ENCODE data around the gene NRAP. TPM values are rescaled to one million over a fixed set of nuclear protein-coding genes. Genes with fewer than 3 reads are reported as not detected.

Gene NRAP
- total and polyA plus RNA-seq, 5 experiments from 2014 or later, result not detected

DNA sequence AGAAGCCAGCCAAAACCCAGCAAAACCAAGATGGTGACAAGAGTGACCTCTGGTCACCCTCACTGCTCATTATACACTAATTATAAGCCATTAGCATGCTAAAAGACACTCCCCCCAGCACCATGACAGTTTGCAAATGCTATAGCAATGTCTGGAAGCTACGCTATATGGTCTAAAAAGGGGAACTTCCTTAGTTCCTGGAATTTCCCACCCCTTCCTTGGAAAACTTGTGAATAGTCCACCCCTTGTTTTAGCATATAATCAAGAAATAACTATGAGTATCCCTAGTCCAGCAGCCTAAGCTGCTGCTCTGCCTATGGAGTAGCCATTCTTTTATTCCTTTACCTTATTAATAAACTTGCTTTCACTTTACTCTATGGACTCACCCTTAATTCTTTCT lies 31.9 kb upstream of the NRAP start:
- peaks cover 0 to 30% (median 13%) of the 10 kb centered on the region in 9 donors for H3K9me3 Mint-ChIP-seq
- no peak overlapping the region for H3K27ac Mint-ChIP-seq
- no peak for ATAC-seq
- H3K4me3 Mint-ChIP-seq, result no peak overlapping the region
- H3K36me3 Mint-ChIP-seq, result peaks cover 23 to 62% (median 45%) of the 10 kb centered on the region in 3 donors
- H3K27me3 Mint-ChIP-seq, result no peaks in the 10 kb centered on the region
- POLR2A ChIA-PET, result no interaction called here
- DNase-seq, result no peak
- H3K4me1 Mint-ChIP-seq, result peaks cover 0 to 4% (median 3%) of the 10 kb centered on the region in 4 donors

DNA sequence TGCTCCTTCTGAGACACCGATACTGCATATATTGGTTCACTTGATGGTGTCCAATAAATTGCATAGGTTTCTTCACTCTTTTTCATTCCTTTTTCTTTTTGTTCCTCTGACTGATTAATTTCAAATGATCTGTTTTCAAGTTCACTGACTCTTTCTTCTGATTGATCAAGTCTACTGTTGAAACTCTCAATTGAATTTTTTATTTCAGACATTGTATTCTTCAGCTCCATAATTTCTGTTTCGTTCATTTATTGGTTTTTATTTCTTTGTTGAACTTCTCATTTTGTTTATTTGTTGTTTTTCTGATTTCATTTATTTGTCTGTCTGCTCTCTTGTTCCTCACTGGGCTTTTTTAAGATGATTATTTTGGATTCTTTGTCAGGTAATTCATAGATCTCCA lies 29.5 kb upstream of the NRAP start:
- no peak for DNase-seq
- H3K4me3 Mint-ChIP-seq, result no peak overlapping the region
- H3K27me3 Mint-ChIP-seq, result no peaks in the 10 kb centered on the region
- peaks cover 8 to 26% (median 14%) of the 10 kb centered on the region in 4 donors for H3K4me1 Mint-ChIP-seq
- peaks cover 47 to 62% (median 51%) of the 10 kb centered on the region in 3 donors for H3K36me3 Mint-ChIP-seq
- no peak for ATAC-seq
- no peak overlapping the region for H3K27ac Mint-ChIP-seq
- POLR2A ChIA-PET, result no interaction called here
- peaks cover 5 to 45% (median 29%) of the 10 kb centered on the region in 9 donors for H3K9me3 Mint-ChIP-seq

DNA sequence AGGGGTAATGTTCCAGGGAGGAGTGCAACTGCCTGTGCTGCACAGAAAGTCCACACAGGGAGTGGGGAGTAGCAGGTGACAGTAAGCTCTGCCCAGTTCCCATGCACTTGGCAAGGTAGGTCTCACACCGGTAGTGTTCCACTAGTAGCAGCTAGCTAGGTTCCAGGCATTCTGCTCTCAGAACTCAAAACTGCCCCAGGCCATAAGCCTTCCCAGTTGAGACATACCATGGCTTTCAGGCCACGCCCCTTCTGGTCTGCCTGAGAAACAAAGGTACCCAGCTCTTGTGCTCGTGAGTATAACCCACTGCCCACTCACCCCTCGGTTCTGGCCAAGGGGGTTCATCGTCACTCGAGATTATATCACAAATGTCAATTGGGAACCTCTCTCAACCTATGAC lies 28.4 kb upstream of the NRAP start:
- DNase-seq (no peak), ATAC-seq (no peak)
- Mint-ChIP-seq H3K9me3 (peaks cover 5 to 55% (median 38%) of the 10 kb centered on the region in 9 donors), H3K4me1 (peaks cover 11 to 30% (median 17%) of the 10 kb centered on the region in 4 donors), H3K27me3 (no peaks in the 10 kb centered on the region), H3K36me3 (peaks cover 46 to 70% (median 54%) of the 10 kb centered on the region in 3 donors), H3K4me3 (no peak overlapping the region), H3K27ac (no peak overlapping the region)
- POLR2A ChIA-PET, result no interaction called here

DNA sequence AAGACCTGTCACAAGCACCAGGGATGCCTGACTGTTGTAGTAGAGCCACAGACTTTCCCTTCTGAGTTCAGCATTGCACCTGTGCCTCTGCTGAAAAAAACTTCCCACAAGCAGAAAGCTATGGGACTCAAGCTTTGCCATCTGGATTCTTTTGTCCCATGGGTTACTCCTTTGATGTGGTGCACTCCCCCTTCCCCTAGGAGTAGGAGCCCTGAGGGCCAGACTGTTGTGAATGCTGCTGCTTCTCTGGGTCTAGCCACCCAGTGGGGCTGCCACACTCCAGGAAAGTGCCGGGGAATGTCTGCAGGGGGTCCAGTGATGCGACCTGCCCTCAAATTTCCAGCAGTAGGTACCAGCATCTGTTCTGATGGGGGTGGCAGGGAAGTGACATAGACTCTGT lies 27.5 kb upstream of the NRAP start:
- Mint-ChIP-seq H3K4me1 (peaks cover 11 to 30% (median 18%) of the 10 kb centered on the region in 4 donors), H3K36me3 (peaks cover 42 to 76% (median 56%) of the 10 kb centered on the region in 3 donors), H3K27ac (no peak overlapping the region), H3K27me3 (no peaks in the 10 kb centered on the region), H3K9me3 (peaks cover 5 to 62% (median 42%) of the 10 kb centered on the region in 9 donors), H3K4me3 (no peak overlapping the region)
- ATAC-seq (no peak), DNase-seq (no peak)
- POLR2A ChIA-PET, result no interaction called here

DNA sequence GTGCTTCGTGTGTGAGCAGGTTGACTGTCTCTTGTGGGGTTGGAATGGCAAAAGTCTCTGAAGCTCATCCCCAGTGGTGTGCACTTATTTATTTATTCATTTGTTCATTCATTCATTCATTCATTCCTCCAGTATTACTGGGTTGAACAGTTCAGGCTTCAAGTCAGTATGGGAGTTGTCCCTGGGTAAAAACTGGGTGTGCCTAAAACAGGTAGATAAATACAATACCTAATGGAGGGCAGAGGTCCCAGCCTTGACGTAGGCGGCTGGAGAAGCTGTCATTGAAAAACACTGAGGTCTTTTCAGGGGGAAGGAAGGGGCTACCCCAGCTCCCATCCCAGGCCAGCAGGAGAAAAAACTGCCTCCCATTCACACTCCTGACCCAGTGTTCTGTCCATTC lies 26.9 kb upstream of the NRAP start:
- no peak for ATAC-seq
- Mint-ChIP-seq H3K4me1 (peaks cover 11 to 33% (median 18%) of the 10 kb centered on the region in 4 donors), H3K27ac (no peak overlapping the region), H3K9me3 (peaks cover 5 to 69% (median 44%) of the 10 kb centered on the region in 9 donors), H3K4me3 (no peak overlapping the region), H3K27me3 (no peaks in the 10 kb centered on the region), H3K36me3 (peaks cover 42 to 81% (median 59%) of the 10 kb centered on the region in 3 donors)
- POLR2A ChIA-PET, result no interaction called here
- DNase-seq, result no peak

DNA sequence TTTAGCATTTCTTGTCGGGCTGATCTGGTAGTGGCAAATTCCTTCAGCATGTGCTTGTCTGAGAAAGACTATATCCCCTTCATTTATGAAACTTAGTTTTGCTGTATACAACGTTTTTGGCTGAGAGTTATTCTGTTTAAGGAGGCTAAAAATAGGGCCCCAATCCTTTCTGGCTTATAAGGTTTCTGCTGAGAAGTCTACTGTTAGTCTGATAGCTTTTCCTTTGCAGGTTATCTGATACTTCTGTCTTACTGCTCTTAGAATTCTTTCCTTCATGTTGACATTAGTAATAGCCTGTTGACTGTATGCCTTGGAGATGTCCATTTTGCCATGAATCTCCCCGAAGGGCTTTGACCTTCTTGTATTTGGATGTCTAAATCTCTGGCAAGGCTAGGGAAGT lies 25.7 kb upstream of the NRAP start:
- no peaks in the 10 kb centered on the region for H3K27me3 Mint-ChIP-seq
- H3K4me3 Mint-ChIP-seq, result no peak overlapping the region
- peak overlapping the region in 1 of 10 donors; percentile 34 for H3K27ac Mint-ChIP-seq
- peaks cover 41 to 86% (median 71%) of the 10 kb centered on the region in 3 donors for H3K36me3 Mint-ChIP-seq
- peaks cover 15 to 38% (median 22%) of the 10 kb centered on the region in 4 donors for H3K4me1 Mint-ChIP-seq
- ATAC-seq, result no peak
- no peak for DNase-seq
- peaks cover 8 to 80% (median 54%) of the 10 kb centered on the region in 9 donors for H3K9me3 Mint-ChIP-seq
- POLR2A ChIA-PET, result no interaction called here

DNA sequence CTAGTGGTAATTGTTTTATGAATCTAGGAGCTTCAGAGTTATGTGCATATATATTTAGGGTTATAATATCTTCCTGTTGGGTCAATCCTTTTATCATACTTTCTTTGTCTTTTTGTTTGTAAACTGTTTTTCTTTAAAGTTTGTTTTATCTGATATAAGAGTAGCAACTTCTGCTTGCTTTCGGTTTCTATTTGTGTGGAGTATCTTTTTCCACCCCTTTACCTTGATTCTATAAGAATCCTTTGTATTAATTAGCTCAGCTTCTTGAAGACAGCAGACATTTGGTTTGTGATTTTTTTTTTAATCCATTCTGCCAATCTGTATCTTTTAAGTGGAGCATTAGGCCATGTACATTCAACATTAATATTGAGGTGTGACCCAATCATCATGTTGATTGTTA lies 25.2 kb upstream of the NRAP start:
- no peak for ATAC-seq
- H3K4me1 Mint-ChIP-seq, result peaks cover 19 to 42% (median 26%) of the 10 kb centered on the region in 4 donors
- peak overlapping the region in 2 of 10 donors; percentile 34 to 81 for H3K27ac Mint-ChIP-seq
- peaks cover 10 to 85% (median 58%) of the 10 kb centered on the region in 9 donors for H3K9me3 Mint-ChIP-seq
- H3K27me3 Mint-ChIP-seq, result no peaks in the 10 kb centered on the region
- peak overlapping the region in 3 of 10 donors; percentile 2 to 60 (median 26) for H3K4me3 Mint-ChIP-seq
- H3K36me3 Mint-ChIP-seq, result peaks cover 46 to 85% (median 72%) of the 10 kb centered on the region in 3 donors
- DNase-seq, result no peak
- POLR2A ChIA-PET, result no interaction called here

DNA sequence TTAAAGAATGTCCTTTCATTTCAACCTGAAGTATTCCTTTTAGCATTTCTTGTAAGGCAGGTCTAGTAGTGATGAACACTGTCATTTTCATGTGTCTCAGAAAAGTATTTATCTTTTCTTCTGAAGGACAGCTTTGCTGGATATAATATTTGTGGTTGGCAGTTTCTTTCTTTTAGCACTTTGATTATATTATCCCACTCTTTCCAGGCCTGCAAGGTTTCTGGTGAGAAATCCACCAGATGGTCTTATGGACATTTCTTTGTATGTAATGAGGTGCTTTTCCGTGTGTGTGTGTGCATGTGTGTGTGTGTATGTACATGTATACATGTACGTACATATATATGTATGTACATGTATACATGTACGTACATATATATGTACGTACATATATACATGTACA lies 23.2 kb upstream of the NRAP start:
- no peak for DNase-seq
- no peak for ATAC-seq
- POLR2A ChIA-PET, result no interaction called here
- peaks cover 37 to 74% (median 61%) of the 10 kb centered on the region in 3 donors for H3K36me3 Mint-ChIP-seq
- peaks cover 9 to 78% (median 49%) of the 10 kb centered on the region in 9 donors for H3K9me3 Mint-ChIP-seq
- H3K27me3 Mint-ChIP-seq, result no peaks in the 10 kb centered on the region
- peaks cover 25 to 58% (median 37%) of the 10 kb centered on the region in 4 donors for H3K4me1 Mint-ChIP-seq
- no peak overlapping the region for H3K4me3 Mint-ChIP-seq
- no peak overlapping the region for H3K27ac Mint-ChIP-seq

DNA sequence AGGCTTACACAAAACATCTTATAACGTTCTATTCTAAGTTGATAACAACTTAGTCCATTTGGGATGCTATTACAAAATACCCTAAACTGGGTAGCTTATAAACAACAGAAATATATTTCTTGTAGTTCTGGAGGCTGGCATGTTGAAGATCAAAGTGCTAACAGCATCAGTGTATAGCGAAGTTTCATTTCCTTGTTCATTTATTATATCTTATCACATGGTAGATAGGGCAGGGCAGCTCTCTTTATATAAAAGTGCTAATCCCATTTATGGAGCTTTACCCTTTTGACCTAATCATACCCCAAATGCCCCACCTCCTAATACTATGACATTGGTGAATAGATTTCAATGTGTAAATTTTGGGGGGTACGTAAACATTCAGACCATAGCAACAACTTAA lies 22.2 kb upstream of the NRAP start:
- ATAC-seq (no peak), DNase-seq (no peak)
- Mint-ChIP-seq H3K36me3 (peaks cover 29 to 67% (median 61%) of the 10 kb centered on the region in 3 donors), H3K27ac (no peak overlapping the region), H3K9me3 (peaks cover 6 to 76% (median 45%) of the 10 kb centered on the region in 9 donors), H3K27me3 (no peaks in the 10 kb centered on the region), H3K4me3 (no peak overlapping the region), H3K4me1 (peaks cover 30 to 68% (median 47%) of the 10 kb centered on the region in 4 donors)
- POLR2A ChIA-PET, result no interaction called here

DNA sequence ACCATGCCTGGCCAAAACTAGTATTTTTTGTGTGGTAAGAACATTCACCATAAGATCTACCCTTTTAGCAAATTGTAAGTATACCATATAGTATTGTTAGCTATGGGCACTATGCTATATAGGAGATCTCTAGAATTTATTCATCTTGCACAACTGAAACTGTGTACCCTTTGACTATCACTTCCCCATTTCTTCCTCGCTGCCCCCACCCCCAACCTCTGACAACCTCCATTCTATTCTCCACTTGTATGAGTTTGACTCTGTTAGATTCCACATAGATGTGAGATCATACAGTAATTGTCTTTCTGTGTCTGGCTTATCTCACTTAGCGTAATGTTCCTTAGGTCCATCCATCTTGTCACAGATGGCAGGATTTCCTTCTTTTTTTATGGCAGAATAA lies 19.5 kb upstream of the NRAP start:
- Mint-ChIP-seq H3K27me3 (no peaks in the 10 kb centered on the region), H3K36me3 (peaks cover 19 to 43% (median 36%) of the 10 kb centered on the region in 3 donors), H3K4me1 (peaks cover 36 to 62% (median 54%) of the 10 kb centered on the region in 4 donors), H3K4me3 (no peak overlapping the region), H3K27ac (peak overlapping the region in 3 of 10 donors; percentile 3 to 37 (median 34)), H3K9me3 (peaks cover 6 to 49% (median 30%) of the 10 kb centered on the region in 9 donors)
- ATAC-seq (no peak), DNase-seq (no peak)
- POLR2A ChIA-PET, result no interaction called here

DNA sequence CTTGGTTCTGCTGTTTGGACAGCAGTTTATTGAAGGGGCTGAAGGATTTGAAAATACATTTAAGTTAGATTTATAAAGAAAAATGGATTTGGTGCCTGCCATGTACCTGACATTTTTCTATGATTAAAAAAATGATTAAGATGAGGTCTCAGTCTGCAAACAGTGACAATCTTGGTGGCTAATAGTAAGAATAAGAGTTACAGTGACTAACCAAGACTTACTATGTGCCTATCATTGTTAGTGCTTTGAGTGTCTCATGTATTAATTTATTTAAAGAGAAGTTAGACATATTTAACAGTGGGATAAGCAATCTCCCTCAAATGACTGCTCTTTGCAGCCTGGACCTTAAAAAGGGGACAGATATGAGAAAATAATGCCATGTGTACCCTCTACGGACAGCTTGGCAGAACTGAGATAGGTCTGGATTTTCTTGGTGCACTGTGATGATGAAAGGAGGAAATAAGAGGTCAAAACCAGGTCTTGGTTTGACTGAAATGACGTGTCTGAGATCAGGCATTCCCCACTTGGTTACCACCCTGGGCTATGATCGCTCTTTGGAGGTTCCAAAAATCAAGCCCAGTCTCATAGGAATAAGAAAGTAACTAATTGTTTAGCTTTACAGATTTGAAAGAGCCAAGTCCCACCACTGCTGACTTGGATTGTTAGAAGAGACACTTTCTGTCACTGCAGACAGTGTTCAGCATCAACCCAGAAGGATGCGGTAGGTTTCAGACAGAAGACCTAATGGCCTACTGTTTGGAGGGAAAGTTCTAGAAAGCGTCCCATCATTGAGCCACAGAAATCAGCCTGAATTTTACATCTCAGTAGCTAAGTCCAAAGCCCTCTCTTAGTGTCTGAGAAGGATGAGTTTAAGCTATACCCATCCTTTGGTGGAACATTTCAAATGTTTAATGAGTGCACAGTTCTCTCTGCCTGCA lies 18.0 kb upstream of the NRAP start:
- peaks cover 6 to 34% (median 16%) of the 10 kb centered on the region in 9 donors for H3K9me3 Mint-ChIP-seq
- peak overlapping the region; percentile 65 to 96 (median 94) for H3K27ac Mint-ChIP-seq
- POLR2A ChIA-PET, result interaction anchor here (1.0 kb wide), 1 partner anchor 13 kb away, joined by 3 read pairs; no protein-coding TSS in a partner anchor
- peaks cover 36 to 61% (median 51%) of the 10 kb centered on the region in 4 donors for H3K4me1 Mint-ChIP-seq
- DNase-seq, result peak in 1 of 10 donors; percentile 12
- H3K36me3 Mint-ChIP-seq, result peaks cover 14 to 31% (median 27%) of the 10 kb centered on the region in 3 donors
- peak overlapping the region in 9 of 10 donors; percentile 16 to 98 (median 96) for H3K4me3 Mint-ChIP-seq
- peak in 1 of 2 donors; percentile 5 for ATAC-seq
- H3K27me3 Mint-ChIP-seq, result no peaks in the 10 kb centered on the region

DNA sequence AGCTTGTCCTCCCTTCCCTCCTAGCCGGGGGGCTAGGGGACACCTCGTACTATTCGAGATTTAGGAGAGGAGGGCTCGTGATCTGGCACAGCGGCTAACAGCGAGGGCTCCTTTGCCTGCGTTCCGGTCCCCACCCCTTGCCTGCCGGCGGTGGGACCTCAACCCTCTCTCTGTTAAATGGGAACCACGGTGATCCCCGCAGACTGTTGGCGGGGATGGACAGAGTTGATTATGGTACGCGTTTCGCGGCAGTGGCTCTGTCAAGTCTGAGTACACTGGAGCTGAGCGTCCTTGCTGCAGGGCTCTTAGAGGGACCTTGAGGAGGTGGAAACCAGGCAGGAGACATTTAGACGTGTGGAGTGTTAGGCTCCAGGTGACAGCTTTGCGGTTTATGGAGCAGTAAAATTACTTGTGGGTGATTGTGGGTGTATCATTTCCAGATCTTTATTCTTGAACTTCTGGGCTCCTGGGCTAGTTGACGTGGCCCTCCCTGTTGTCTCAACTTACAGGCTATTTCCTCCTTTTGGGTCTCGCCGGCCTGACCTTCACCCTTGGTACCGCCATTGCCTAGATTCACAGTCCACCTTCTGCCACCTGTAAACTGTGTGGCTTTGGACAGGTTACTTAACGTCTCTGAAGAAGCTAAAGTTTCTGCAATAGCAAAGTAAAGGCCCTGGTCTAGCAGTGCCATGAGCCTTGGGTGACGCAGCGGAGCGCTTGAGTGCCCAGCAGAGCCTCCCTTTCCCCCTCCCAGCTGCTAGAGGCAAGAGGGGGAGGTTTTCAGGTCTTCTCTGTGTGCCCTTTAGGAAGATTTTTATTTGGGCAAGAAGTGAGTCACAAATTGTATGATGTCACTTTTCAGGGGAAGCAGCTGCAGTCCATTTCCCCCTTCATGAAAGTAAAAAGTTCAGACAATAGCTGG lies 16.6 kb upstream of the NRAP start:
- ATAC-seq, result peak; percentile 18 to 20
- H3K9me3 Mint-ChIP-seq, result peaks cover 6 to 22% (median 10%) of the 10 kb centered on the region in 9 donors
- H3K4me1 Mint-ChIP-seq, result peaks cover 36 to 55% (median 51%) of the 10 kb centered on the region in 4 donors
- H3K27me3 Mint-ChIP-seq, result no peaks in the 10 kb centered on the region
- H3K4me3 Mint-ChIP-seq, result peak overlapping the region; percentile 88 to 98 (median 96)
- peak overlapping the region; percentile 88 to 97 (median 95) for H3K27ac Mint-ChIP-seq
- peak in 3 of 10 donors; percentile 16 to 36 (median 17) for DNase-seq
- H3K36me3 Mint-ChIP-seq, result peaks cover 14 to 20% (median 20%) of the 10 kb centered on the region in 3 donors
- POLR2A ChIA-PET, result interaction anchor here (0.6 to 1.1 kb wide), 3 partner anchors 11 to 494 kb away, joined by 3 read pairs; partner anchors contain the start of gene CCDC186
